ENCODE data around the gene PEAK3. TPM values are rescaled to one million over a fixed set of nuclear protein-coding genes. Genes with fewer than 3 reads are reported as not detected.
A peak's percentile ranks its signal among the peaks of the same experiment; 100 is the strongest.

Gene PEAK3
- total RNA-seq, 1 donor from 2014 or later = 0.19 TPM

GRCh38 chr19:2246014-2246620 is 35.9 kb downstream of the PEAK3 start:
- DNase-seq (ENCODE audit: low spot score) = no peak

GRCh38 chr19:2245273-2245672 is 36.7 kb downstream of the PEAK3 start:
- DNase-seq (ENCODE audit: low spot score) = no peak
- intact Hi-C loops (cut with DNase I) = no loop called here

More at GRCh38 chr19:2246014-2246620, 35.9 kb downstream of the PEAK3 start:
- intact Hi-C loops (cut with DNase I) = no loop called here

GRCh38 chr19:2244486-2244885 is 37.5 kb downstream of the PEAK3 start:
- DNase-seq (ENCODE audit: low spot score) = no peak
- intact Hi-C loops (cut with DNase I) = no loop called here

- intact Hi-C loops (cut with DNase I) = no loop called here
- no peak for DNase-seq (ENCODE audit: low spot score)
These were observed 37.9 kb downstream of the PEAK3 start for GRCh38 chr19:2244125-2244411.

GRCh38 chr19:2243274-2244124 is 38.5 kb downstream of the PEAK3 start:
- DNase-seq (ENCODE audit: low spot score) = no peak
- intact Hi-C loops (cut with DNase I) = no loop called here

- intact Hi-C loops (cut with DNase I) = no loop called here
These were observed 39.2 kb downstream of the PEAK3 start for GRCh38 chr19:2242816-2243215.

GRCh38 chr19:2242092-2242537 is 39.9 kb downstream of the PEAK3 start:
- intact Hi-C loops (cut with DNase I) = no loop called here
- DNase-seq (ENCODE audit: low spot score) = no peak

More at GRCh38 chr19:2242816-2243215, 39.2 kb downstream of the PEAK3 start:
- DNase-seq (ENCODE audit: low spot score) = no peak

GRCh38 chr19:2240881-2241760 is 40.9 kb downstream of the PEAK3 start:
- DNase-seq (ENCODE audit: low spot score) = no peak
- intact Hi-C loops (cut with DNase I) = no loop called here

- no peak for DNase-seq (ENCODE audit: low spot score)
- intact Hi-C loops (cut with DNase I) = loop anchor here (5.0 kb wide), 1 partner anchor 77 kb away; no protein-coding TSS in a partner anchor
These were observed 41.9 kb downstream of the PEAK3 start for GRCh38 chr19:2239771-2240770.

GRCh38 chr19:2239173-2239572 is 42.8 kb downstream of the PEAK3 start:
- DNase-seq (ENCODE audit: low spot score) = no peak
- intact Hi-C loops (cut with DNase I) = loop anchor here (5.0 kb wide), 1 partner anchor 78 kb away; no protein-coding TSS in a partner anchor

- no peak for DNase-seq (ENCODE audit: low spot score)
- intact Hi-C loops (cut with DNase I) = loop anchor here (2.0 to 5.0 kb wide), 2 partner anchors 75 to 79 kb away; partner anchors contain the start of gene DOT1L
These were observed 44.2 kb downstream of the PEAK3 start for GRCh38 chr19:2237869-2238153.

- DNase-seq (ENCODE audit: low spot score) = no peak
- intact Hi-C loops (cut with DNase I) = loop anchor here (2.0 to 5.0 kb wide), 2 partner anchors 74 to 80 kb away; partner anchors contain the start of gene DOT1L
These were observed 44.7 kb downstream of the PEAK3 start for GRCh38 chr19:2237051-2237868.

- peak; percentile 98 for DNase-seq (ENCODE audit: low spot score)
- intact Hi-C loops (cut with DNase I) = loop anchor here (1.0 to 5.0 kb wide), 4 partner anchors 33 to 81 kb away; partner anchors contain the start of gene DOT1L
These were observed 45.5 kb downstream of the PEAK3 start, which contains the start of the genes PLEKHJ1 and SF3A2 for GRCh38 chr19:2236314-2237050. PLEKHJ1 (minus strand) TSS chr19:2236329; CDS start chr19:2236248, 81 bp downstream. SF3A2 (plus strand) TSS chr19:2236824; CDS start chr19:2243419, 6,595 bp downstream.

GRCh38 chr19:2236064-2236313 is 46.0 kb downstream of the PEAK3 start:
- no peak for DNase-seq (ENCODE audit: low spot score)
- intact Hi-C loops (cut with DNase I) = loop anchor here (1.0 to 5.0 kb wide), 4 partner anchors 33 to 81 kb away; partner anchors contain the start of gene DOT1L

GRCh38 chr19:2235381-2236063 is 46.5 kb downstream of the PEAK3 start:
- DNase-seq (ENCODE audit: low spot score) = no peak
- intact Hi-C loops (cut with DNase I) = loop anchor here (1.0 to 5.0 kb wide), 4 partner anchors 34 to 82 kb away; partner anchors contain the start of gene DOT1L

GRCh38 chr19:2234996-2235380 is 47.0 kb downstream of the PEAK3 start:
- DNase-seq (ENCODE audit: low spot score) = no peak
- intact Hi-C loops (cut with DNase I) = loop anchor here (1.0 to 5.0 kb wide), 2 partner anchors 29 to 82 kb away; no protein-coding TSS in a partner anchor

Measured in cardiac septum (tissue), 1 donor.